WTC11 (cell line): Measurements from ENCODE around the gene TMEM217. TPM values are rescaled to one million over a fixed set of nuclear protein-coding genes. Genes with fewer than 3 reads are reported as not detected.

ENCODE experiments used
- ATAC-seq: fragments of 200-7000 bp; cut with Tn5 transposase; 2 replicates; pipeline ENCODE4 v1.10.0; 2021; ENCODE audit warnings: mild to moderate bottlenecking, moderate library complexity
- CTCF ChIA-PET: fragments of 300-600 bp; sonication (Branson Sonifier 250); formaldehyde crosslinking; loops from one replicate; lab custom pipeline; 2021; ENCODE audit warnings: antibody characterized with exemption; lab: Charles Lee
- POLR2A ChIA-PET: fragments of 350-600 bp; sonication (Branson Sonifier 250); formaldehyde crosslinking; loops from one replicate; lab custom pipeline; 2021; ENCODE audit warnings: antibody characterized with exemption; lab: Charles Lee
- DNase-seq: peaks from one replicate; pipeline ENCODE4 v3.0.0; 2021; ENCODE audit warnings: low spot score
- H3K27ac Mint-ChIP-seq: 2 replicates; pipeline ENCODE4 v1.8.0; 2021; ENCODE audit warnings: mixed read lengths
- H3K27me3 Mint-ChIP-seq: 2 replicates; pipeline ENCODE4 v1.8.0; 2021; ENCODE audit warnings: low read depth, mild to moderate bottlenecking, moderate library complexity, mixed read lengths
- H3K36me3 Mint-ChIP-seq: 2 replicates; pipeline ENCODE4 v1.8.0; 2021; ENCODE audit warnings: mixed read lengths
- H3K4me1 Mint-ChIP-seq: 2 replicates; pipeline ENCODE4 v1.8.0; 2022; ENCODE audit warnings: mixed read lengths
- H3K4me3 Mint-ChIP-seq: 2 replicates; pipeline ENCODE4 v1.8.0; 2021; ENCODE audit warnings: mild to moderate bottlenecking, moderate library complexity, mixed read lengths
- H3K9me3 Mint-ChIP-seq: 2 replicates; pipeline ENCODE4 v1.8.0; 2021; ENCODE audit warnings: mixed read lengths
- FOXJ3 ChIP-seq: sonication (generic); formaldehyde crosslinking; IDR thresholded peaks from 2 replicates; pipeline ENCODE4 v1.9.0; 2021; ENCODE audit warnings: missing genetic modification reagents, mild to moderate bottlenecking, borderline replicate concordance
- FOXK1 ChIP-seq: sonication (generic); formaldehyde crosslinking; IDR thresholded peaks from 2 replicates; pipeline ENCODE4 v1.8.0; 2022; ENCODE audit warnings: mild to moderate bottlenecking, moderate library complexity, missing genetic modification reagents
- GABPB1 ChIP-seq: sonication (generic); formaldehyde crosslinking; IDR thresholded peaks from 2 replicates; pipeline ENCODE4 v1.8.1; 2023; ENCODE audit warnings: mild to moderate bottlenecking, missing genetic modification reagents
- GTF2I ChIP-seq: fragments of 250-450 bp; sonication (Bioruptor Pico); conservative IDR thresholded peaks from 2 replicates; pipeline ENCODE4 v1.4.0; 2021; ENCODE audit warnings: mild to moderate bottlenecking
- MAX ChIP-seq: sonication (generic); formaldehyde crosslinking; IDR thresholded peaks from 2 replicates; pipeline ENCODE4 v1.8.0; 2022; ENCODE audit warnings: mild to moderate bottlenecking, missing genetic modification reagents
- MXD4 ChIP-seq: fragments of 250-450 bp; sonication (Bioruptor Pico); IDR thresholded peaks from 2 replicates; pipeline ENCODE4 v1.8.0; 2021; ENCODE audit warnings: mild to moderate bottlenecking, moderate library complexity, borderline replicate concordance
- PRRX2 ChIP-seq: fragments of 250-450 bp; sonication (Bioruptor Pico); IDR thresholded peaks from 2 replicates; pipeline ENCODE4 v1.8.0; 2021; ENCODE audit warnings: mild to moderate bottlenecking
- RORB ChIP-seq: fragments of 250-450 bp; sonication (Bioruptor Pico); IDR thresholded peaks from 2 replicates; pipeline ENCODE4 v1.9.0; 2021; ENCODE audit warnings: mild to moderate bottlenecking
- TEAD1 ChIP-seq: sonication (generic); formaldehyde crosslinking; IDR thresholded peaks from 2 replicates; pipeline ENCODE4 v1.8.0; 2022; ENCODE audit warnings: mild to moderate bottlenecking, missing genetic modification reagents
- USF1 ChIP-seq: sonication (generic); formaldehyde crosslinking; IDR thresholded peaks from 2 replicates; pipeline ENCODE4 v1.8.0; 2022; ENCODE audit warnings: mild to moderate bottlenecking, missing genetic modification reagents
- ZNF219 ChIP-seq: sonication (generic); formaldehyde crosslinking; IDR thresholded peaks from 2 replicates; pipeline ENCODE4 v1.8.0; 2023; ENCODE audit warnings: missing genetic modification reagents, mild to moderate bottlenecking, borderline replicate concordance
- ZNF512 ChIP-seq: sonication (generic); formaldehyde crosslinking; IDR thresholded peaks from 2 replicates; pipeline ENCODE4 v1.8.1; 2022; ENCODE audit warnings: missing genetic modification reagents, borderline replicate concordance
- ZNF532 ChIP-seq: fragments of 250-450 bp; sonication (Bioruptor Pico); IDR thresholded peaks from 2 replicates; pipeline ENCODE4 v1.9.0; 2021; ENCODE audit warnings: mild to moderate bottlenecking, borderline replicate concordance
- total RNA-seq: library from RNA; stranded (reverse); gene quantifications from 3 replicates; pipeline ENCODE4 v1.2.3, GENCODE V29; 2021
- TF ChIP-seq, protein P1 (sequence below): sonication (generic); formaldehyde crosslinking; IDR thresholded peaks from 2 replicates; pipeline ENCODE4 v1.8.0; 2023; ENCODE audit warnings: missing genetic modification reagents, mild to moderate bottlenecking, borderline replicate concordance
- TF ChIP-seq, protein P2 (sequence below): sonication (generic); formaldehyde crosslinking; IDR thresholded peaks from 2 replicates; pipeline ENCODE4 v1.8.0; 2022; ENCODE audit warnings: mild to moderate bottlenecking, missing genetic modification reagents

The TMEM217 gene
- total RNA-seq, 1 experiment from 2014 or later = 0.61 TPM

DNA sequence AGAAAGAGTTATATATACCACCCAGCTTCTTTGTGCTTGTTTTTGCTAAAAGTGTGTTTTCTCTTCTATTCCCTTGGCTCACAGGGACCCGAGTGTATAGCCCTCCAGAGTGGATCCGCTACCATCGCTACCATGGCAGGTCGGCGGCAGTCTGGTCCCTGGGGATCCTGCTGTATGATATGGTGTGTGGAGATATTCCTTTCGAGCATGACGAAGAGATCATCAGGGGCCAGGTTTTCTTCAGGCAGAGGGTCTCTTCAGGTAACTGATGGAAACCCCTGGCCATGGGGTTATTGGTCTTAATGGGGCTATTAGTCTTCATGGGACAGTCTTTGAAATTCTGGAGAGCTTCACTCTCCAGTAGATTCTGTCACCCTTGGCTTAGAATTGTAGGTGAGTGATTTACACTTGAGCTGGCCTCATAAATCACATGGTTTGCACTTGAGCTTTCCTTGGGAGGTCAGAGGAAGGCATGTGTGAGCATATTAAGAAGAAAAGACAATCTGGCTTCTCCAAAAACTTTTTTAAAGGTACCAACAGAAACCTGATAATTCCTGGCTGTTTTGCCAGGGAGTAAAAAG is 84.9 kb downstream of the TMEM217 start (continued):
- TF ChIP-seq, protein P1, sequence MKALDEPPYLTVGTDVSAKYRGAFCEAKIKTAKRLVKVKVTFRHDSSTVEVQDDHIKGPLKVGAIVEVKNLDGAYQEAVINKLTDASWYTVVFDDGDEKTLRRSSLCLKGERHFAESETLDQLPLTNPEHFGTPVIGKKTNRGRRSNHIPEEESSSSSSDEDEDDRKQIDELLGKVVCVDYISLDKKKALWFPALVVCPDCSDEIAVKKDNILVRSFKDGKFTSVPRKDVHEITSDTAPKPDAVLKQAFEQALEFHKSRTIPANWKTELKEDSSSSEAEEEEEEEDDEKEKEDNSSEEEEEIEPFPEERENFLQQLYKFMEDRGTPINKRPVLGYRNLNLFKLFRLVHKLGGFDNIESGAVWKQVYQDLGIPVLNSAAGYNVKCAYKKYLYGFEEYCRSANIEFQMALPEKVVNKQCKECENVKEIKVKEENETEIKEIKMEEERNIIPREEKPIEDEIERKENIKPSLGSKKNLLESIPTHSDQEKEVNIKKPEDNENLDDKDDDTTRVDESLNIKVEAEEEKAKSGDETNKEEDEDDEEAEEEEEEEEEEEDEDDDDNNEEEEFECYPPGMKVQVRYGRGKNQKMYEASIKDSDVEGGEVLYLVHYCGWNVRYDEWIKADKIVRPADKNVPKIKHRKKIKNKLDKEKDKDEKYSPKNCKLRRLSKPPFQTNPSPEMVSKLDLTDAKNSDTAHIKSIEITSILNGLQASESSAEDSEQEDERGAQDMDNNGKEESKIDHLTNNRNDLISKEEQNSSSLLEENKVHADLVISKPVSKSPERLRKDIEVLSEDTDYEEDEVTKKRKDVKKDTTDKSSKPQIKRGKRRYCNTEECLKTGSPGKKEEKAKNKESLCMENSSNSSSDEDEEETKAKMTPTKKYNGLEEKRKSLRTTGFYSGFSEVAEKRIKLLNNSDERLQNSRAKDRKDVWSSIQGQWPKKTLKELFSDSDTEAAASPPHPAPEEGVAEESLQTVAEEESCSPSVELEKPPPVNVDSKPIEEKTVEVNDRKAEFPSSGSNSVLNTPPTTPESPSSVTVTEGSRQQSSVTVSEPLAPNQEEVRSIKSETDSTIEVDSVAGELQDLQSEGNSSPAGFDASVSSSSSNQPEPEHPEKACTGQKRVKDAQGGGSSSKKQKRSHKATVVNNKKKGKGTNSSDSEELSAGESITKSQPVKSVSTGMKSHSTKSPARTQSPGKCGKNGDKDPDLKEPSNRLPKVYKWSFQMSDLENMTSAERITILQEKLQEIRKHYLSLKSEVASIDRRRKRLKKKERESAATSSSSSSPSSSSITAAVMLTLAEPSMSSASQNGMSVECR = no peak
- TF ChIP-seq PRRX2 (CRISPR knock-in tag) = no peak
- TF ChIP-seq, all 79 proteins: peak for 0

DNA sequence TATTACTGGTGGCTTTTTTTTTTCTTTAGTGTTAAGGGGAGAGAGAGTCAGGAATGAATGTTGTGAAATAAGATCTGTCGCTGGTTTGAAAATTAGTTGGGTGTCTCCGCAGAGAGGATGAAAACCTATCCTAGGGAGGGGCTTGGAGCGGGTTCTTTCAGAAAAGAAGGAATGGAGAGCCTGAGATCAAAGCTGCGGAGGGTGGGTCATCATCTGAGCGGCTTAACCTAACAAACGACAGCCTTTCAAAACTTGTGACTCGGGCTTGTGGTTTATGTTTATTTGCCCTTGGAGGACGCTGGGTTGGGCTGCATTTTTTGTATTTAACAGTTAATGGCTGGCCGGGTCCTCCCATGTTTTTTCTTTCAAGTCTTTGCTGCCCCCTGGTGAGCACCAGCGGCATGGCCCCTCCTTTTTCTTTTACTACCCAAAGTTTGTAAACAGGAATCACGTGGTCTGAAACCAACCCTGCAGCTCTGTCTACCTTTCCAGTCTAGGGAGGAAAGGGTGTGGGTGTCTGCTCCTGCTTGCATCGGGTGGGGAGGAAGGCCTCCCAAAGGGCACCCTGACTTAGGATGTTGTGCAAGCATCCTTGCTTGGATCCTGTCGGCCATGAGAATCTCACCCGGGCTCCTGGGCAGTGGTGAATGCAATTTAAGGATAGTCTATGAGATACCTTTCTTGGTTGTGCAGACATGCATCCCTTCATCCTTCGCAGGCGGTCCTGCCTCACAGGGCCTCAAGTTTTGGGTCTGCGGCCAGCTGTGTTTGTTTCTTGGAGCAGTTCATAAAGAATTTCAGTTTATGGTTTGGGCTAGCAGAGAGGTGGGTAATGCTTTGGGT is 85.8 kb downstream of the TMEM217 start:
- peaks cover 47% of the 10 kb centered on the region for H3K36me3 Mint-ChIP-seq
- H3K4me1 Mint-ChIP-seq = peaks cover 51% of the 10 kb centered on the region
- ChIA-PET POLR2A (interaction anchor here (0.6 to 5.8 kb wide), 9 partner anchors 34 to 101 kb away, joined by 3 to 183 read pairs (median 5); partner anchors contain the start of genes TBC1D22B and TMEM217), CTCF (interaction anchor here (0.8 to 5.4 kb wide), 22 partner anchors 25 to 154 kb away, joined by 3 to 70 read pairs (median 10); no protein-coding TSS in a partner anchor)
- peak overlapping the region; percentile 87 for H3K4me3 Mint-ChIP-seq
- DNase-seq = peak; percentile 89
- no peaks in the 10 kb centered on the region for H3K27me3 Mint-ChIP-seq
- peak overlapping the region; percentile 86 for H3K27ac Mint-ChIP-seq
- no peaks in the 10 kb centered on the region for H3K9me3 Mint-ChIP-seq
- ATAC-seq = peak; percentile 5
- TF ChIP-seq FOXJ3 (CRISPR knock-in tag) = 0 out of 2 replicates have a peak, but pooled peaks have one; percentile 51
- TF ChIP-seq ZNF512 (CRISPR knock-in tag) = no peak
- peak; percentile 64; the same call in 1 of the 2 replicates for TF ChIP-seq MAX (CRISPR knock-in tag)
- TF ChIP-seq GTF2I = no peak
- TF ChIP-seq, protein P2, sequence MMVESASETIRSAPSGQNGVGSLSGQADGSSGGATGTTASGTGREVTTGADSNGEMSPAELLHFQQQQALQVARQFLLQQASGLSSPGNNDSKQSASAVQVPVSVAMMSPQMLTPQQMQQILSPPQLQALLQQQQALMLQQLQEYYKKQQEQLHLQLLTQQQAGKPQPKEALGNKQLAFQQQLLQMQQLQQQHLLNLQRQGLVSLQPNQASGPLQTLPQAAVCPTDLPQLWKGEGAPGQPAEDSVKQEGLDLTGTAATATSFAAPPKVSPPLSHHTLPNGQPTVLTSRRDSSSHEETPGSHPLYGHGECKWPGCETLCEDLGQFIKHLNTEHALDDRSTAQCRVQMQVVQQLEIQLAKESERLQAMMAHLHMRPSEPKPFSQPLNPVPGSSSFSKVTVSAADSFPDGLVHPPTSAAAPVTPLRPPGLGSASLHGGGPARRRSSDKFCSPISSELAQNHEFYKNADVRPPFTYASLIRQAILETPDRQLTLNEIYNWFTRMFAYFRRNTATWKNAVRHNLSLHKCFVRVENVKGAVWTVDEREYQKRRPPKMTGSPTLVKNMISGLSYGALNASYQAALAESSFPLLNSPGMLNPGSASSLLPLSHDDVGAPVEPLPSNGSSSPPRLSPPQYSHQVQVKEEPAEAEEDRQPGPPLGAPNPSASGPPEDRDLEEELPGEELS (CRISPR knock-in tag) = peak; percentile 79; the same call in 1 of the 2 replicates
- TF ChIP-seq GABPB1 (CRISPR knock-in tag) = peak; percentile 56
- TF ChIP-seq MXD4 = no peak
- 0 out of 2 replicates have a peak, but pooled peaks have one; percentile 44 for TF ChIP-seq TEAD1 (CRISPR knock-in tag)
- no peak for TF ChIP-seq ZNF532 (CRISPR knock-in tag)
- peak; percentile 82 for TF ChIP-seq USF1 (CRISPR knock-in tag)
- TF ChIP-seq FOXK1 (CRISPR knock-in tag) = peak; percentile 99
- no peak for TF ChIP-seq RORB
- TF ChIP-seq ZNF219 (CRISPR knock-in tag) = no peak
